GM04504 (cell line): ENCODE results near the gene TSPAN18.

Source experiments
- DNase-seq: peaks from one replicate; pipeline ENCODE4 v3.0.0-alpha.2; 2012; ENCODE audit warnings: low read depth

Gene TSPAN18

GRCh38 chr11:44711113-44711786 is 15.5 kb upstream of the TSPAN18 start:
- DNase-seq = no peak

DNA sequence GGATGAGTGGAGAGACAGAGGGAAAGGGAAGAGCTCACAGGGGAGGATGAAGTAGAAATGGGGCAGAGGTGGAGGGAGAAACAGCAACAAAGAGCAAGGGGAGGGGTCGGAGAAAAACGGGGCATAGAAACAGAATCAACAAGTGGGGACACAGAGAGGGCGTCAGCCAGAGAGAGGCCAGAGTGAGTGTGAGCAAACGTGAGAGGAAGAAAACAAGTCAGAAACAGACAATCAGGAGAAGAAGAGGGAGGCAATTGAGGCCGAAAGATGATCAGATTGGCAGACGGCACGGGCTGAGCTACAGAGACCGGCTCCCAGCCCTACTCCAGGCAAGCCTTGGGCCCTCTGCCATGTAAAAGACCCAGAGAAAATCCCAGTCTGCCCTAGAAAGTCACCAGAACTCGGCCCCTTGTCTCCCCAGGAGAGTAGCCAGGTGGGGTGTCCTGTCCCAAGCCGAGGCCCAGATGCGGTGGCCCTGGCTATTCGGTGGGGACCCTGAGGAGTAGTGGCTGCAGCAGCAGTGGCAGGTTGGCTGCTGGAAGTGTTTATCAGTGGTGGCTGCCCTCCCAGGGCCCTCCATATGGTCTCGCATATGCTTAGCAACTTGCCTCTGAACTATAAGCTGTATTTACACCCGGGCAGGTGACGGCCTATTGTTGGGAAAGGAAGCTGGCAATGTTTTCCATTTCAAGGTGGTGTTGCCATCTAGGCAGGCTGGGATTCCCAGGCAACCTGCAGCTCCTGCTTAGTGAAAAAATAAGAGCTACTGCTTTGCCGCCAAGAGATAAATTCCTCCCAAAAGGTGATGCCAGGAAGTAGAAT is 14.8 kb upstream of the TSPAN18 start:
- DNase-seq = no peak

DNA sequence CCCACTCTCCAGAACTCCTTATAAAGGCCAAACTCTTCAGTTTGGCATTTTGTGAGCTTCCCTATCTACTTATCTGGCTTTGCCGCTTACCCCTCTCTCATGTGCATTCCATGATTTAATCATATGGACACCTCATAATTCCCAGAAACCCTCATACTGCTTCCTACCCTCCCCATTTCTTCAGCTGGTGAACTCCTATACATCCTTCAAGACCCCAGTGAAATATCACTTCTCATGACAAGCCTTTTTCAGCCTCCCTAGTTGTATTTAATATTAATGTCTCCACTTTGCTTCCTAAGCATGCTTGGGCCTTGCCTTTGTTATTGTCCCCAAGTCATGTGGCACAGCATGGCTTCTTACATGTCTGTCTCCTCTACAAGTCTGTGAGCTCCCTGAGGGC is 13.7 kb upstream of the TSPAN18 start:
- DNase-seq = no peak

- no peak for DNase-seq
Measured at GRCh38 chr11:44716256-44716655, 10.5 kb upstream of the TSPAN18 start.

- no peak for DNase-seq
Measured at GRCh38 chr11:44718057-44718456, 8.7 kb upstream of the TSPAN18 start.

- no peak for DNase-seq
Measured at GRCh38 chr11:44718612-44719390, 8.0 kb upstream of the TSPAN18 start.

- no peak for DNase-seq
Measured at GRCh38 chr11:44725016-44725685, 1.6 kb upstream of the TSPAN18 start.

DNA sequence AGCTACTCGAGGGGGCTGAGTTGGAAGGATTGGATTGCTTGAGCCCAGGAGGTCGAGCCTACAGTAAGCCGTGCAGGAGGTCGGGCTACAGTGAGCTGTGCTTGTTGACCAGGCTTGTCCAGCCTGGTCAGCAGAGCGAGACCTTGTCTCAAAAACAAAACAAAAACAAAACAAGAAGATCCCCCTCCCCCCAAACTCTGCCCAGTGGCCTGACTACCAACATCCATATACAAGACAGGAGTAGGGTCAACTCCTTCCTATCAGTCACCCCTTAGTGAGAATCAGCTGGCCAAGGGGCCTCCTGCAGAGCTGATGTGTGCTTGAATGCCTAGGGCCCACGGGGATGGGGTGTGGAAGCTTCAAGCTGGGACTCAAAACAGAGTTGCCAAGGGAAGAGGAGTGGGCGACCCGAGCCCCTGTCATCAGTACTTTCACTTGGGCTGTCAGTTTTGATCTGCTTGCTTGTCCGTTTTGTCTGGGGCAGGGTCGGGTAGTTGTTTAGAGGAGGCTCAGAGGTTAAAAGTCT is 942 bp upstream of the TSPAN18 start:
- no peak for DNase-seq

DNA sequence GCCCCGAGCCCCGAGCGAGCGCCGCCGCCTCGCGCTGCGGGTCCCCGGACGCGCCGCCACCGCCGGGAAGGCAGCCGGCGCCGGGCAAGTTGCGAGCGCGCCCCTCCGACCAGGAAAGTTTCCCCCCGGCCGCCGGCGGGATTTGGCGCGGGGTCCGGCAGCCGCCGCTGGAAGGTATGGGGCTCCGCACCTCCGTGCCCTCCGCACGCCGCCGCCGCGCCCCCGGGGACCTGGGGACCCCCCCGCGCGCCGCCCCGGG is 281 bp downstream of the TSPAN18 start:
- no peak for DNase-seq

DNA sequence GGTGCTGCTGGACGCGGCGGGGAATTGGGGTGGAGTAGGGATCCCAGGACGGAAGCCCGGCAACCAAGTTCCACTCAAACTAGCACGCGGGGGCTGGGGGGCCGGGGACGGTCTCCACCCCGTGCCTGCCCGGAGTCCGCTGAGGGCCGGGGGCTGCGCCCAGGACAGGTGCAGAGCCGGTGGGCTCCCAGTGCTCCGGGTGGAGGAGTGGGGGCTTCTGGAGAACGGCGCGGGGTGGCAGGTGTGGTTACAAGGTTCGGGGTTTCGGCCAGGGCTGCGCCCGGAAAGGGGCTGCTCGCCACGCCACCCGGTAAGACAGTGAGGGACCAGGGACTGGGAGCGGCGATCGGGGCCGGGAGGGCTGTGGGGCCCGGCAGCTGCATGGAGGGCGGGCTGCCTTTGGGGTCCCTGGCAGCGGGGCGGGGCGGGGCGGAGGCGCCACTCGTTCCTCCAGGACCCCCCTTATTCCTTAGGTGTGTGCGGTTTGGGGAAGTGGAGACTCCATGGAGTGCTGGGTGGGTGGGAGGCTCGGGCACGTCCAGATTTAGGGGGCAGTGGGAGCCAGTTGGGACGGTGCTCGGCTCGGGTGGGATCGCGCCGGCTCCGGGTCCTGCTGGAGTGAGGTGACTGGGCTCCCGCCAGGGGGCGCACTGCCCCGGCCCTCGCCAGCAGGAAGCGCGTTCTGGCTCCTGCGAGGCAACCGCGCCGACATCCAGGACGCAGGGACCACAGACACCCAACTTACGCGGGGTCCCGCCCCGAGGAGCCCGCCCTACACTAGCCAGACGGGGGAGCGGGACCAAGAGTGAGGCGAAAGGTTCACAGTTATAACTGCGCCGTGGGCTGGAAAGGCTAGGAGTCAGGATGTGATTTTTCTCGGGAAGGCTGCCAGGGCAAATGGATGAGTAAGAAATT is 868 bp downstream of the TSPAN18 start:
- no peak for DNase-seq

- DNase-seq = no peak
Measured at GRCh38 chr11:44728491-44728910, 1.7 kb downstream of the TSPAN18 start.

DNA sequence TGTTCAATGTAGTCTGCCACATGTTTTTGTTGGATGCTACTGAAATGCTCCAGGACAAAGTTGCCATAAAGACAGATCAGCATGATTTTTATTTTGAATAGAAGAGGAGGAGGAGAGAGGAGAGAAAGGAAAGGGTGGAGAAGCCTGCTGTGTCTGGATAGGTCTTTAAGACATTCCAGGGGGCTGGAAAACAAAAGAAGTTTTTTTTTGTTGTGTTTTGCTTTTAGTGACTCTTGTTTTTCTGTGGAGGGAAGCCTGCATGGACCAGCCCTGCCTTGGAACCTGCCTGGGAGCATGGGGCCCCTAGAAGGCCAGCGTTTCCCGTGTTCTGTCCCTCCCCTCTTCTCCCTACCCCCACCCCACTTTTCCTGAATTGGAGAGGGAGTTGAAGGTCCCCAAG is 2.3 kb downstream of the TSPAN18 start:
- no peak for DNase-seq

GRCh38 chr11:44729713-44730112 is 3.0 kb downstream of the TSPAN18 start:
- no peak for DNase-seq

GRCh38 chr11:44730775-44731174 is 4.0 kb downstream of the TSPAN18 start:
- DNase-seq = no peak

DNA sequence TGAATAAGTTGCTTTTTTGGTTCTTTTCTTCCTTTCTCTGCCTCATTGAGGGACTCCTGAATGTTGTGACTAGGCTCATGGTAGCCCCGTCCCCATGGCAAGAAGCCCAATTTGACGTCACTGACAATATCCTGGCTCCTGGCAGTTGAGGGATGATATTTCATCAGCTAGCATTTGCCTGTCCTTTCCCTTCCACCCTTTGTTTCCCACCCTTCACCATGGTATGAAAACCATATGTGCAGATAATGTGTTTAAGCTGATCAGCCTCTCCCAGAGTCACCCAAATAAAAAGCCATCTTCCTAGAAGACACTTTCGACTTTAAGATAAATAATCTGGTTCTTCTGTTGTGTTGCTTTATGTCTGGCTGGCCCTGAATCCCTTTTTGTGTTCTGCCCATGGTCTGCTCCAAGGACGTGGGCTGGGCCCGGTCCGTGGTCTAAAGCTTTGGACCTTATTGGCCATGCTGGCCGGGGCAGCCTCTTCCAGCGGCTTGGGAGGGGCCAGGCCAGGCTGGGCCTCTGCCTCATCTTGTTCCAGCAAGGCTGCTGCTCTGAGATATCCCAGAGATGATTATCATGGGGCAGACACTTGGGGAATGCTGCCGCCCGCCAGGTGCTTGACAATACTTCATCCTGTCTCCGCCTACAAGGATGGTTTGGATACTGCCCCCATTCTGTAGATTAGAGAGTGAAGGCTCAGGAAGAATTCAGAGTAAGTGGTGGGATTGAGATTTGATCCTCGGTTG is 5.1 kb downstream of the TSPAN18 start:
- DNase-seq = no peak

GRCh38 chr11:44732564-44732963 is 5.8 kb downstream of the TSPAN18 start:
- DNase-seq = no peak

DNA sequence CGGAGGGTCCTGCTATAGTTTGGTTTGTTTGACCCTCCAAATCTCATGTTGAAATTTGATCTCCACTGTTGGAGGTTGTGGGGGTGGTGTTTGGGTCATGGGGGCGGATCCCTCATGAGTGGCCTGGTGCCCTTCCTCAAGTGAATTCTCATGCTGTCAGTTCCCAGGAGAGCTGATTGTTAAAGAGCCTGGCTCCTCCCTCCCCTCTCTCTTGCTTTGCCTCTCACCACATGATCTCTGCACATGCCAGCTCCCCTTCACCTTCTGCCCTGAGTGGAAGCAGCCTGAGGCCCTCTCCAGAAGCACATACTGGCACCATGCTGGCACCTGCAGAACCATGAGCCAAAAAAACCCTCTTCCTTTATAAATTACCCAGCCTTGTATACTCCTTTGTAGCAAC is 7.1 kb downstream of the TSPAN18 start:
- DNase-seq = no peak

DNA sequence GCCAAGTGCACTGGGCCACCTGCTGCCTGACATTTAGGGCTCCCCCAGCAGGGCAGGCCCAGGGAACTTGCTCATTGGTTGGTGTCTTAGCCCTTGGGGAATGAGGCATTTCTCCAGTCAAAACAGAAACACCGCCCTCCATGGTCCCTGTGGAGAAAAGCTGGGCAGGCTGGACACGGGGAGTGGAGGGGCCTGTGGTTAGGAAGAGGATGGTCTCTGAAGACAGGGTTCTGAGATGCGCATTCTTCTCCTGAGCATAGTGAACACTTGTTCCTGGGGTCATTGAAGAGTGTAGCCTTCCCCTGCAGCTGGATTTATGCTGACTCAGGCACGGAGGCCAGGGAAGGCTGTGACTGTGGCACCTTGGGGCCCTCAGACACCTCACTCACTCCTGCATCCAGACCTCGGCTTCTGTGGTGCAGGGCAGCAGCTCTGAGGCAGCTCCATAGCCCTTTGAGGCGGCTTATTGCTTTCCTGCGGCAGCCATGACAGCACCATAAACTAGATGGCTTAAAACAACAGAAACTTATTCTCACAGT is 8.2 kb downstream of the TSPAN18 start:
- no peak for DNase-seq

DNA sequence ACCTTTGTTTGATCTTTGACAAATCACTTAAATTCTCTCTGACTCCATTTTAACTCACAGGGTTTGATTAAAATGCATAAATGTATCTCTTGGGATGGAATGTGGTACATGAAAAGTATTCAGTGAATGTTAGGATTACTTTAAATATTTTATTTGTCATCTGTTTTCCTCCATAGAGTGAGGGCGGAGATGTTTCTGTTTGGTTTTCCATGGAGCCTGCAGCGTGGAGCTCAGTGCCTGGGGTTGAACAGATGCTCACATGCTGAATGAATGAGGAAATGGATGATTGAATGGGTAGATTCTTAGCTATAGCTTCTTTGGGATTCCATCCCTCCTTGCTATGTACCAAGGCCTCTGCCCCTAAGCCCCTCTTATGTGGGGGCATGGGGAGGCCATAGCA is 10.0 kb downstream of the TSPAN18 start:
- no peak for DNase-seq
